Measurements from ENCODE around the gene NOVA2.

Gene NOVA2

DNA sequence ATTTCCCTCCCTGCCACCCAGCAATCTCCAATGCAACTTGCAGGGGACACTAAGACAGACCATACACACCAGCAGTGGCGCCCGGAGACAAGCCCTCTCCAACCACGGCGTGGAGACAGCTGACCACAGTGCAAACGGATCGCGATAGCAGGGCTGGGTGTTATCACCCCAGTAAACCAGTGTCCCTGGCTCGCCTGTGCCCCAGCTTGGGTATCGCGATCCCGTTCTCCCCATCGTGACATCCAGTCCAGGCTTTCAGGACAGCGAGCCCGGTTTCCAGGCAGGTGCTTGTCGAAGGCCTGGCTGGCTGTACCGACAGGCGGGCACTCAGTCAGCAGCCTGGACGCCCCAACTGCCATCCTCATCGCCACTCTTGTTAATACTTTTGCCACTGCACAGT lies 38.4 kb downstream of the NOVA2 start:
- no peak for TF ChIP-seq ZNF274 (IDR thresholded peaks at IDR 0.05; ENCODE audit: low read depth, low read length)

GRCh38 chr19:45934551-45935230 lies 39.0 kb downstream of the NOVA2 start:
- H3K4me3 ChIP-seq (ENCODE audit: low read length), result no peak overlapping the region
- TF ChIP-seq ZNF274 (IDR thresholded peaks at IDR 0.05; ENCODE audit: low read depth, low read length), result no peak

More for the DNA sequence above, 38.4 kb downstream of the NOVA2 start:
- no peak overlapping the region for H3K4me3 ChIP-seq (ENCODE audit: low read length)

DNA sequence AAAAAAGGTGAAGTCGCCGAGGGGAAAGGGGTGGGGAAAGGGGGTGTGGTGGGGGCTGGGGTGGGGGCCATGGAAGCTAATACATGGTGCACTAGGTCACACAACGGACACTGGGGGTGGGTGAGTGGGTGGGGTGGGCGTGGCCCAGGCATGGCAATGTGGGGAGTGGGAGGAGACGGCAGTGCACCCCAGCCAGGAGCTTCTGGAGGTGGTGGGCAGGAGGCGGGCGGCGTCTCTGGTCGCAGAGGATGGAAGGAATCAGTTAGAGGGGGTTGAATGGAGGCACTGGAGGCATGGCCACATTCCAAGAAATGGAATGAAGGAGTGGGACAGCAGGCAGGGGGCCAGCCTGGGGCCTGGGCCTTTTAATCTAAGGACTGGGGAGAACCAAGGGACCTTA lies 39.9 kb downstream of the NOVA2 start:
- no peak for TF ChIP-seq ZNF274 (IDR thresholded peaks at IDR 0.05; ENCODE audit: low read depth, low read length)
- H3K4me3 ChIP-seq (ENCODE audit: low read length), result no peak overlapping the region

GRCh38 chr19:45931055-45931454 lies 42.6 kb downstream of the NOVA2 start:
- no peak overlapping the region for H3K4me3 ChIP-seq (ENCODE audit: low read length)
- TF ChIP-seq ZNF274 (IDR thresholded peaks at IDR 0.05; ENCODE audit: low read depth, low read length), result no peak

DNA sequence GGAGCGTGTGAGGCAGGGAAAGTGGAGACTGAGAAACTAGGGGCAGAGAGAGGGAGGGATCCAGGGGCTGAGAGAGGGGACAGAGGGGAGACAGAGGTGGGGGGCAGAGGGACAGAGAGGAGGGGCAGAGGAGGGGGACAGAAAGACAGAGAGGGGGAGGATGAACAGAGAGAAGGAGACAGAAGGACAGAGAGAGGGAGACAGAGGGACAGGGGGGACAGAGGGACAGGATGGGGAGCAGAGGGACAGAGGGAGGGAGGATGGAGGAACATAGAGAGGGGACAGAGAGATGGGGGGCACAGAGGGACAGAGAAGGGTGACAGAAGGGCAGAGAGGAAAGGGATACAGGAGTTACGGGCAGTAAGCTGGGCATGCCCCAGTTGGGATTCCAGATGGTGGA lies 44.4 kb downstream of the NOVA2 start:
- H3K4me3 ChIP-seq (ENCODE audit: low read length), result no peak overlapping the region
- no peak for TF ChIP-seq ZNF274 (IDR thresholded peaks at IDR 0.05; ENCODE audit: low read depth, low read length)

DNA sequence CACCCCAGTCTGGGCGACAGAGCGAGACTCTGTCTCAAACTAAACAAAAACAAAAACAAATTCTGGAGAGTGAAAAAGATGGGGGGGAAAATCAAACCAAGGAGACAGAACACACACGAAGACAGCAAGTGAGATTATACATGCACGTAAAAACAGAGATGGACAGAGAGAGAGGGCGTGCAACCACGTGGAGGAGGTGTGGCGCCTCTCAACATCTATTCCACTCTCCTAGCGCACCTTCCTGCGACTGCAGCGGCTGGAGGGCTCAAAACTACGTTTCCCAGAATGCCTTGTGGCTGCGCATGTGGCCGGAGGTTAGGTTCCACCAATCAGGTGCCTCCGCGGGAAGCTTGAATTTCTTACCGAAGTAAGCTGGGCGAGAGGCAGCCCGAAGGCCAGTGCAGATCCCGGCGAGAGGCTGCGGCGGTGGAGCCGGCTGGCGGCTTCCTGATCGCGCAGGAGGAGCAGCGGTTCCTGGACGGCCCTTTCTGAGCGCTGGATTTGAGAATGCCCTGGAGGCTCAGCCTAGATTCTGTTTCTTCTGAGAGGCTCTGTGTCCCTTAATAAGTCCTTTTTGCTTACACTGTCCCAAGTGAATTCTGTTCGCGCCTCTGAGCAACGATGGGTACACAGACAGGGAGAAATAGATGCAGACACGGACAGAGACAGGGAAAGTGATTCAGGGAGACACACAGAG lies 46.0 kb downstream of the NOVA2 start:
- no peak for TF ChIP-seq ZNF274 (IDR thresholded peaks at IDR 0.05; ENCODE audit: low read depth, low read length)
- H3K4me3 ChIP-seq (ENCODE audit: low read length), result peak overlapping the region; percentile 40; the same call in 1 of the 2 replicates

- TF ChIP-seq ZNF274 (IDR thresholded peaks at IDR 0.05; ENCODE audit: low read depth, low read length), result no peak
- H3K4me3 ChIP-seq (ENCODE audit: low read length), result no peak overlapping the region
These were observed 48.7 kb downstream of the NOVA2 start for GRCh38 chr19:45924891-45925447.

- no peak overlapping the region for H3K4me3 ChIP-seq (ENCODE audit: low read length)
These were observed 51.4 kb downstream of the NOVA2 start for GRCh38 chr19:45922281-45922680.

DNA sequence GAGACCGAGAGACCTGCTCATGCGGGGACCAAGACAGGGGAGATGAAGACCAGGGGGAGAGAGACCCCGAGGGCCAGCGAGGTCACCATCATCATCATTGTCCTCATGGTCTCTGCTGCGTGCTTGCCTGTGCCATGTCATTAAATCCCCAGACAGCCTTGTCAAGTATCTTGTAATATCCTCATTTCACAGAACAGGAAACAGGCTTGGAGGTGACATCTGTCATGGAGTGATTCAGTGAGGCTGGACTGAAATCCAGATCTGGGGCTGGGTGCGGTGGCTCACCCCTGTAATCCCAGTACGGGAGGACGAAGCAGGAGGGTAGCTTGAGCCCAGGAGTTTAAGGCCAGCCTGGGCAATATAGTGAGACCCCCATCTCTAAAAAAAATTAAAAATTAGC lies 53.2 kb downstream of the NOVA2 start:
- H3K4me3 ChIP-seq (ENCODE audit: low read length), result no peak overlapping the region
- TF ChIP-seq ZNF274 (IDR thresholded peaks at IDR 0.05; ENCODE audit: low read depth, low read length), result no peak

More at GRCh38 chr19:45922281-45922680, 51.4 kb downstream of the NOVA2 start:
- no peak for TF ChIP-seq ZNF274 (IDR thresholded peaks at IDR 0.05; ENCODE audit: low read depth, low read length)

DNA sequence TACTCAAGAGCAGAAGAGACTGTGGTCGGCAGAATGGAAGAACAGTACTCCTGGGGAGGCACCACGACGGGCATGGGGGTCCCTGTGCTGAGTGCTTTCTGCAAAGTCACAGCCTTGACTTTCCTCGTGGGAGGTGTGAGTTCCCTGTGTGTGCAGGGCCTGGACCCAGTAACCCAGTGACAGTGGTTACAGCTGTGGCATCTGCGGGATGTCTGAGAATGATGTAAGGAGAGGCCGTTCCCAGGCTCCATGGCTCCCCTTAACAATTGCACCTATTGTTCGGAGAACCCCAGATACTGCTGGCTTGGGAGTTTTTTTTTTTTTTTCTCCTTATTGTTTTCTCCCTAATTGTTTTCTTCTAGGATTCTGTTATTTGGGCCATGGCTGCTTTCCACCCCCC lies 54.0 kb downstream of the NOVA2 start:
- H3K4me3 ChIP-seq (ENCODE audit: low read length), result no peak overlapping the region
- no peak for TF ChIP-seq ZNF274 (IDR thresholded peaks at IDR 0.05; ENCODE audit: low read depth, low read length)

DNA sequence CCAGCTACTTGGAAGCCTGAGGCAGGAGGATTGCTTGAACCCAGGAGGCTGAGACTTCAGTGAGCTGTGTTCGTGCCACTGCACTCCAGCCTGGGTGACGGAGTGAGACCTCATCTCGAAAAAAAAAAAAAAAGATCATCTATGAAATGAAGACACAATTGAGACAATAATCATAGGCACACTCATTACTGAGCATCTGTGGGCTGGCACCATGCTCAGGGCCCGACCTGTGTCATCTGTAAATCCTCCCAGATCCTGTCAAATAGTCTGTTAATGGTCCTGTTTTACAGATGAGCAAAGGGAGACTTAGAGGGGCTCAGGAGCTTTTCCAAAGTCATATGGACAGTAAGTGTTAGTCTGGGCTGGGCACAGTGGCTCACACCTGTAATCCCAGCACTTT lies 54.9 kb downstream of the NOVA2 start:
- H3K4me3 ChIP-seq (ENCODE audit: low read length), result no peak overlapping the region
- no peak for TF ChIP-seq ZNF274 (IDR thresholded peaks at IDR 0.05; ENCODE audit: low read depth, low read length)

- TF ChIP-seq ZNF274 (IDR thresholded peaks at IDR 0.05; ENCODE audit: low read depth, low read length), result no peak
- no peak overlapping the region for H3K4me3 ChIP-seq (ENCODE audit: low read length)
These were observed 56.1 kb downstream of the NOVA2 start for GRCh38 chr19:45917421-45918091.

DNA sequence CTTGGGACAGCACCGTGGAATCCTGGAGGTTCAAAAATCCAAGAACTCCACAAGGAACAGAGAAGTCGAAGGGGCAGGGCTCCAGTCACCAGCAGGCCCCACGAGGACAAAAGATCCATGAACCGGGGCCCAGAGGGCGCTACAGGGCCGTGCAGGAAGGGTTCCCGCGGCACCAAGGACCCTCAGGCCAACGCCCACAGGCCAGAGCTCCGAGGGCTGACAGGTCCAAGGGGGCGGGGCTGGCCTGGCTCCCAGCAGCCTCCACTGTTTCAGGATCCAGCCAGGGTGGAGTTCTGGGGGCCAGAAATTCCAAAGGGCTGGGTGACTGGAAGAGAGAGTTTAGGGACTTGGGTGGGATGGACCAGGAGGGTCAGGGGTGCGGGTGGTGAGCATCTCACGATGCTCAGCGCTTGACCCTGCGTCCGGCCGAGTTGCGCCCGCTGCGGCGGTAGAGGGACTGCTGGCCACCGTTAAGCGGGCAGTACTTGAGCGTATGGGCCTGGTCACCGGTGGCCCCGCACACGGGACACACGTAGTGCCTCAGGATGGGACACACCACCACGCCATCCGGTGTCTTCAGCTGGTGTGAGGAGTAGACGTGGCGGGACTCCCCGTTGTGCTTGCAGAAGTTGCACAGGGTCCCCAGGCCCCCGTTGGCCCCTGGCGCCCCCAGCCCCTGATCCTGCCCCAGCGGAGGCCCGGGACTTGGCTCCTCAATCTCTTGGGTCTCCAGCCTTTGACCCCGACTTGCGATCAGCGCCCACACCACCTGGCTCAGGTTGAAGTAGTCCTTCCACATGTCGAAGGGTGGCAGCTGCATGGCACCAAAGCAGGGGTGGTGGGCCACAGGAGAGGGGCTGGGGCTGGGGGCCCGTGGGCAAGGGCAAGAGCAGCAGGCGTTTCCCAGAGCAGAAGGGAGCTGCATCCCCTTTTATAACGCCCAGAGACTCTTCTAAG lies 59.5 kb downstream of the NOVA2 start, which contains the start of gene NANOS2:
Gene NANOS2 (minus strand): TSS at position 905 of the 957 bp plus-strand sequence. CDS start 85 bp downstream, at position 820.
- TF ChIP-seq ZNF274 (IDR thresholded peaks at IDR 0.05; ENCODE audit: low read depth, low read length), result no peak

More for the DNA sequence above, 59.5 kb downstream of the NOVA2 start, which contains the start of gene NANOS2:
- H3K4me3 ChIP-seq (ENCODE audit: low read length), result no peak within 1 kb of the TSS
